ENCODE results near the gene PLAGL2. TPM values are rescaled to one million over a fixed set of nuclear protein-coding genes. Genes with fewer than 3 reads are reported as not detected.

PLAGL2 gene
- total and polyA plus RNA-seq, 3 experiments from 2014 or later: 4.4 to 121 (median 120) TPM

DNA sequence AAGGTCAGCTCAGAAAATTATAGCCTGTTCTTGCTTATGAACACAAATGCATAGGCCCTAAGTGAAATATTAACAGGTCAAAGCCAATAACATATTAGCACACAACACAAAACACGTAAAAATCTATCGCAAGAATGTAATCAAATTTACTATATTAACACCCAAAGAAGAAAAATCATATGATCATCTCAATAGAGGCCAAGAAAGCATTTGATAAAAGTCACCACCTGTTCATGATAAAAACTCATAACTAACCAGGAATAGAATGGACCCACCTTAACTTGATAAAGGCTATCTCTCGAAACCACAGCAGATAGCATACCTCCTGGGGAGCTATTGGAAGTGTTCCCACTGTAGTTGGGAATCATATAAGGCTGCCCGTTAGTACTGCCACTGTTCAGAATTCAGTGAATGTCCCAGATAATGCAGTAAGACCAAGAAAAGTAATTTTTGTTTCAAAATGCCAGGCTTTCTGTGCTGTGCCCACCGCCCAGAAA is 21.8 kb upstream of the PLAGL2 start:
- Mint-ChIP-seq H3K4me1 (peaks cover 26 to 32% (median 26%) of the 10 kb centered on the region in 3 donors), H3K27ac (peak overlapping the region in 4 of 8 donors; percentile 14 to 77 (median 72)), H3K9me3 (no peaks in the 10 kb centered on the region), H3K36me3 (peaks cover 0 to 76% (median 26%) of the 10 kb centered on the region in 3 donors), H3K27me3 (peaks cover 0 to 2% of the 10 kb centered on the region in 2 donors), H3K4me3 (no peak overlapping the region)
- Histone ChIP-seq H3K27ac (ENCODE audit: low read depth, low read length) (no peak overlapping the region), H3K4me1 (ENCODE audit: insufficient read depth, low read length) (peaks cover 17% of the 10 kb centered on the region), H3K36me3 (ENCODE audit: insufficient read depth, low read length) (peaks cover 24% of the 10 kb centered on the region), H3K4me3 (ENCODE audit: low read length) (no peak overlapping the region), H3K27me3 (ENCODE audit: insufficient read depth, low read length, poor library complexity, severe bottlenecking) (no peaks in the 10 kb centered on the region), H3K9me3 (ENCODE audit: low read length) (no peaks in the 10 kb centered on the region)
- CTCF ChIA-PET: no interaction called here
- POLR2A ChIA-PET: no interaction called here
- DNase-seq: no peak

DNA sequence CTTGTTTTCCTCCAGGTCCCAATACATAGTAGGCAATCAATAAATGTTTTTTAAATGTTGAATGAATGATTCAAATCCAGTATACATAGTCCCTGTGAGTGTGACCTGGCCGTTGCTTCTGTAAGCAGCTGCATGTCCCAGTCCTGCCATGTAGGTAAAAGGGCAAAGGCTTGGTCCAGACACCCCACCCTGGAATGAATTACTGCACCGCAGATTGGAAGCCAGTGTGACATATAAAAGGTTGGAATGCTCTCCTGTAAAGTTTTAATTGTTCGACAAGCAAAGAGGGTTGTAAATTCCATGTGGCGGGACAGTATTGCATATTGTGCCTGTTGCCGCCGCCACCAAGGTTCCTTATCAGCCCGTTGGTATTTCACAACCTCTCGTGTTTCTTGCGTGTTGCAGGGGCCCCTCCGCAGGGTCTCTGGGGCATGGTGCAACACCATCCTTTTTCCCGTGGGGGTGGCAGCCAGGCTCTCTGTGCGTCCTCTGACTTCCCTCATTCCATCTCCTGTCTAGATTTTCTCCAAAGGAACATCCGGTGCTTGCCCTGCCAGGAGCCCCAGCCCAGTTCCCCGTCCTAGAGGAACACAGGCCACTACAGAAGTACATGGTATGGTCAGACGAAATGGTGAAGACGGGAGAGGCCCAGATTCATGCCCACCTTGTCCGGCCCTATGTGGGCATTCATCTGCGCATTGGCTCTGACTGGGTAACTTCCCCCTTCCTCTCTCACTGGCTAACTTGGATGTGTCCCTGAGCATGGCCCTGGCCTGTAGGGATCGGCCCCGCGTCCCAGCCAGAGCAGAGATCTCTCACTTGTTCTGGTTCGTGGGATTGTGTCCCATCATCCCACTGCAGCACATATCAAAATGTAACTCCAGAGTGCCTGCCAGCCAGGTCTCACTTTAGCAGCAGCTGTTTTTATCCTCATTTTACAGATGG is 20.5 kb upstream of the PLAGL2 start:
- Histone ChIP-seq H3K4me1 (ENCODE audit: insufficient read depth, low read length) (peaks cover 17% of the 10 kb centered on the region), H3K27me3 (ENCODE audit: insufficient read depth, low read length, poor library complexity, severe bottlenecking) (no peaks in the 10 kb centered on the region), H3K36me3 (ENCODE audit: insufficient read depth, low read length) (peaks cover 17% of the 10 kb centered on the region), H3K27ac (ENCODE audit: low read depth, low read length) (no peak overlapping the region), H3K4me3 (ENCODE audit: low read length) (no peak overlapping the region), H3K9me3 (ENCODE audit: low read length) (no peaks in the 10 kb centered on the region)
- no peak for DNase-seq
- Mint-ChIP-seq H3K27me3 (peaks cover 0 to 2% of the 10 kb centered on the region in 2 donors), H3K27ac (peak overlapping the region in 2 of 8 donors; percentile 56 to 58), H3K9me3 (no peaks in the 10 kb centered on the region), H3K4me1 (peaks cover 19 to 25% (median 23%) of the 10 kb centered on the region in 3 donors), H3K36me3 (peaks cover 0 to 74% (median 25%) of the 10 kb centered on the region in 3 donors), H3K4me3 (no peak overlapping the region)
- CTCF ChIA-PET: no interaction called here
- POLR2A ChIA-PET: no interaction called here

DNA sequence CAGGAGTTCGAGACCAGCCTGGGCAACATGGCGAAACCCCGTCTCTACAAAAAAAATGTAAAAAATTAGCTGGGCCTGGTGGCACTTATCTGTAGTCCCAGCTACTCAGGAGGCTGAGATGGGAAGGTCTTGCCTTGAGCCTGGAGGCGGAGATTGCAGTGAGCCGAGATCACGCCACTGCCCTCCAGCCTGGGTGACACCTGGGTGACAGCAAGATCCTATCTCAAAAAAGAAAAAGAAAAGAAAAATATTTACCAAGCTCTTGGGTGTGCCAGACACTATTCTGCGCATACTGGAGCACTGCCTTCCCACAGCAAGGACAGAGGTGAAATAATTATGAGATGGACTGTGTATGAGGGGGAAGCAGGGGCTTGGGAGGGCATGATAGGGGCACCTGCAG is 19.8 kb upstream of the PLAGL2 start:
- H3K4me1 ChIP-seq (ENCODE audit: insufficient read depth, low read length): peaks cover 9% of the 10 kb centered on the region
- H3K36me3 Mint-ChIP-seq: peaks cover 0 to 75% (median 22%) of the 10 kb centered on the region in 3 donors
- POLR2A ChIA-PET: no interaction called here
- no peak overlapping the region for H3K4me3 ChIP-seq (ENCODE audit: low read length)
- DNase-seq: no peak
- H3K27ac Mint-ChIP-seq: no peak overlapping the region
- peaks cover 12 to 18% (median 16%) of the 10 kb centered on the region in 3 donors for H3K4me1 Mint-ChIP-seq
- CTCF ChIA-PET: no interaction called here
- H3K9me3 Mint-ChIP-seq: no peaks in the 10 kb centered on the region
- H3K9me3 ChIP-seq (ENCODE audit: low read length): no peaks in the 10 kb centered on the region
- H3K27me3 Mint-ChIP-seq: peaks cover 0 to 2% of the 10 kb centered on the region in 2 donors
- no peak overlapping the region for H3K4me3 Mint-ChIP-seq
- peaks cover 17% of the 10 kb centered on the region for H3K36me3 ChIP-seq (ENCODE audit: insufficient read depth, low read length)
- H3K27ac ChIP-seq (ENCODE audit: low read depth, low read length): no peak overlapping the region
- no peaks in the 10 kb centered on the region for H3K27me3 ChIP-seq (ENCODE audit: insufficient read depth, low read length, poor library complexity, severe bottlenecking)

DNA sequence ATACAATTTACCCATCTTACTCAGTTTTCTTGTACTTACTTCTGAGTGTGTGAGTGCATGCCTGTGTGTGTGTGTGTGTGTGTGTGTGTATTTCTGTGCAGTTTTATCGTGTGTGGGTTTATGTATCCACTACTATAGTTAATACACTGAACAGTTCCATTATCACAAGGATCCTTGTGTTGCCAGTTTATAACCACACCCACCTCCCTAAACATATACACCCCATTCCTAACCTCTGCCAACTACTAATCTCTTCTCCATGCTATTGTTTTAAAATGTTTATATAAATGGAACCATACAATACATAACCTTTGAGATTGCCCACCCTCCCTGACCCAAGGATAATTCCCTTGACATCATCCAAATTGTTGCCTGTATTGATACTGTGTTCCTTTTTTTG is 18.8 kb upstream of the PLAGL2 start:
- DNase-seq: no peak
- Histone ChIP-seq H3K4me3 (ENCODE audit: low read length) (no peak overlapping the region), H3K27ac (ENCODE audit: low read depth, low read length) (no peak overlapping the region), H3K36me3 (ENCODE audit: insufficient read depth, low read length) (peaks cover 17% of the 10 kb centered on the region), H3K9me3 (ENCODE audit: low read length) (no peaks in the 10 kb centered on the region), H3K27me3 (ENCODE audit: insufficient read depth, low read length, poor library complexity, severe bottlenecking) (no peaks in the 10 kb centered on the region), H3K4me1 (ENCODE audit: insufficient read depth, low read length) (peaks cover under 1% of the 10 kb centered on the region)
- ChIA-PET CTCF (no interaction called here), POLR2A (no interaction called here)
- Mint-ChIP-seq H3K4me1 (peaks cover 3 to 9% (median 7%) of the 10 kb centered on the region in 3 donors), H3K9me3 (no peaks in the 10 kb centered on the region), H3K27me3 (peaks cover 0 to 2% of the 10 kb centered on the region in 2 donors), H3K36me3 (peaks cover 0 to 75% (median 21%) of the 10 kb centered on the region in 3 donors), H3K4me3 (no peak overlapping the region), H3K27ac (peak overlapping the region in 4 of 8 donors; percentile 8 to 76 (median 26))

DNA sequence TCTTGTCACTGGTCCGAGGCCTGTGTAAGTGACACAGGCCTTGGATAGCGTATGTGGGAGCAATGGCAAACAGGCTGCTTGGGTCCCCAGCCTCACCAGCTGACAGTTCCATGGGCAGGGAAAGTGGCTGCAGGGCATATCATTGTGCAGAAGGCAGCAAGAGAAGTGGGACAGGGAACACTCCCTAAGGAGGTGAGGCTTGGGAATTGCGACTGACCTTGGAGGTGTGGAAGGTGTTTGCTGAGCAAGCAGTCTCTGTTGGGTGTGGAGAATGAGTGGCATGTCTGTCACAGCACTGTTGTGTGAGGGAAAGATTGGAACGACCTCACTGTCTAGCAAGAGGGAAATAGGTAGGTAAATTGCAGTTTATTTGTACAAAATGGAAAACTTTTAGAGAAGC is 16.9 kb upstream of the PLAGL2 start:
- CTCF ChIA-PET: interaction anchor here (1.0 kb wide), 1 partner anchor 12 kb away, joined by 3 read pairs; no protein-coding TSS in a partner anchor
- peak overlapping the region in 2 of 8 donors; percentile 14 to 32 for H3K27ac Mint-ChIP-seq
- no peaks in the 10 kb centered on the region for H3K27me3 ChIP-seq (ENCODE audit: insufficient read depth, low read length, poor library complexity, severe bottlenecking)

DNA sequence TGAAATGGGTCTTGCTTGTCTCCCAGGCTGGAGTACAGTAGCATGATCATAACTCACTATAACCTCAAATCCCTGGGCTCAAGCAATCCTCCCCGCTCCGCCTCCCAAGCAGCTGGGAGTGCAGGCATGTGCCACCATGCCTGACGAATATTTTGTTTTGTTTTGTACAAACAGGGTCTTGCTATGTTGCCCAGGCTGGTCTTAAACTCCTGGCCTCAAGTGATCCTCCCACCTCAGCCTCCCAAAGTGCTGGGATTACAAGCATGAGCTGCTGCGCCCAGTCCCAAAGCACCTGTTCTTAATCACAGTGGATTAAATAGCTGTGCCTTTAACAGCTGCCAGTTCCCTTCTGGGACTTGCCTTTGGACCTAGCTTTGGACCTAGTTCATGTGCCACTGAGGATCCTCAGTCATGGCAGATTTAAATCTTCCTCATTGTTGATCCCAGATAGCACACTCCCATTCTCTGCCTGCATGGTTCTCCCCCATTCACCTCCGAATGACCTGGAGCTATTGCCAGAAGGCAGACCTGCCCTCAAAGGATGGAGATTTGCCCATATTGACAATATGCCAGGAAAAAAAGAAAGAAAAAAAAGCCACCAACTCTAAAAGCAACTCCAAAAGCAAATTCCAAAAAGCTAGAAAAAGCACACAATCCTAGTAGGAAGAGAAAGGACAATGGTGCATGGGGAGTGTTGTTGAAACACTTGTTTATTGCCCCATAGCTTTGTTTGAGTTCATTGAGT is 10.8 kb upstream of the PLAGL2 start:
- H3K27ac ChIP-seq (ENCODE audit: low read depth, low read length): no peak overlapping the region
- POLR2A ChIA-PET: no interaction called here
- H3K9me3 ChIP-seq (ENCODE audit: low read length): no peaks in the 10 kb centered on the region
- Mint-ChIP-seq H3K27me3 (no peaks in the 10 kb centered on the region), H3K4me1 (peaks cover 0 to 10% (median 2%) of the 10 kb centered on the region in 3 donors), H3K9me3 (no peaks in the 10 kb centered on the region), H3K4me3 (no peak overlapping the region), H3K27ac (peak overlapping the region in 2 of 8 donors; percentile 14 to 81), H3K36me3 (peaks cover 3 to 89% (median 13%) of the 10 kb centered on the region in 3 donors)
- H3K4me3 ChIP-seq (ENCODE audit: low read length): no peak overlapping the region
- DNase-seq: no peak
- H3K36me3 ChIP-seq (ENCODE audit: insufficient read depth, low read length): peaks cover 27% of the 10 kb centered on the region
- H3K4me1 ChIP-seq (ENCODE audit: insufficient read depth, low read length): no peaks in the 10 kb centered on the region
- CTCF ChIA-PET: interaction anchor here (1.3 kb wide), 1 partner anchor 10 kb away, joined by 5 read pairs; no protein-coding TSS in a partner anchor
- no peaks in the 10 kb centered on the region for H3K27me3 ChIP-seq (ENCODE audit: insufficient read depth, low read length, poor library complexity, severe bottlenecking)

More for the DNA sequence above, 16.9 kb upstream of the PLAGL2 start:
- peaks cover 0 to 79% (median 18%) of the 10 kb centered on the region in 3 donors for H3K36me3 Mint-ChIP-seq
- H3K4me3 Mint-ChIP-seq: no peak overlapping the region
- Histone ChIP-seq H3K4me1 (ENCODE audit: insufficient read depth, low read length) (no peaks in the 10 kb centered on the region), H3K9me3 (ENCODE audit: low read length) (no peaks in the 10 kb centered on the region), H3K36me3 (ENCODE audit: insufficient read depth, low read length) (peaks cover 9% of the 10 kb centered on the region), H3K27ac (ENCODE audit: low read depth, low read length) (no peak overlapping the region), H3K4me3 (ENCODE audit: low read length) (no peak overlapping the region)
- DNase-seq: no peak
- H3K27me3 Mint-ChIP-seq: peaks cover 0 to 2% of the 10 kb centered on the region in 2 donors
- H3K9me3 Mint-ChIP-seq: no peaks in the 10 kb centered on the region
- H3K4me1 Mint-ChIP-seq: peaks cover 0 to 6% (median 2%) of the 10 kb centered on the region in 3 donors
- POLR2A ChIA-PET: no interaction called here

DNA sequence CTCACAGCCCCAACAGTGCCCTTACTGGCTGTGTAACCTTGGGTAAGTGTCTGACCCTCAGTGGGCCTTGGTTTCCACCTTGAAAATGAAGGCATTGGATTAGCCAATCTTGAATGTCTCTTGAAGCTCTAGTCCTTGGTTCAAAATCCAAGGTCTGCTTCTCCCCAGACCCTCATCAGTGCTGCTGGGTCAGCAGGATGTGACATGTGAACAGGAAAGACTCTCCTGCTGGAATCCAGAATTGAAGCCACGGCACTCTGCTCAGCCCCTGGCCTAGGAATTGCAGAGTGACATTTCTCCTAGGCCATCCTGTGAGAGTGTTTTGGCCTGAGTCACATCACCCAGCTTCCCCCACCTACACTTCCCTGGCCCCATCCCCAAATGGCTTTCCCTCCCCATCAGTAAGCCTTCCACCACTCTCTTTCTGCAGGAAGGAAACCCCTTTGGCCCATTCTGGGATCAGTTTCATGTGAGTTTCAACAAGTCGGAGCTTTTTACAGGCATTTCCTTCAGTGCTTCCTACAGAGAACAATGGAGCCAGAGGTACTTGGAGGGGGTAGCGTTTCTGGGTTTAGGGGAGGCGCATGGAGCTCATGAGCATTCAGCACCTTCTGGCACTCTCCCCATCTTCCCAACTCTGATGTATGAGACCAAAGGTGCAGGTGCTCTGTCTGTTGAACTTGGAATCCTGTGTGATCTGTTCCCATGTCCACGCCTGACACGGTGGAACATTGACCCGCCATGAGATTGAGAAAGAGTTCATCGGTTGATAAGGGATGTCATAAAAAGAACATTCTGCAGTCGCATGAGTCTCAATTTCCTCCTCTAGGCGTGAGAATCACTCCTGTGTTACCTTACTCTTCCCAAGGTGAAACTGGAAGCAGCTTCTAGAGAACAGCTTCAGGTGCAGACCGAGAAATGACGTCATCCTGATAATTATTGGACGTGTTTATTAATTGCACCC is 8.9 kb upstream of the PLAGL2 start:
- ChIA-PET CTCF (no interaction called here), POLR2A (no interaction called here)
- peaks cover 7 to 85% (median 16%) of the 10 kb centered on the region in 3 donors for H3K36me3 Mint-ChIP-seq
- peak overlapping the region in 1 of 8 donors; percentile 57 for H3K27ac Mint-ChIP-seq
- H3K4me3 Mint-ChIP-seq: no peak overlapping the region
- Histone ChIP-seq H3K4me1 (ENCODE audit: insufficient read depth, low read length) (no peaks in the 10 kb centered on the region), H3K27ac (ENCODE audit: low read depth, low read length) (no peak overlapping the region), H3K36me3 (ENCODE audit: insufficient read depth, low read length) (peaks cover 31% of the 10 kb centered on the region), H3K9me3 (ENCODE audit: low read length) (no peaks in the 10 kb centered on the region), H3K27me3 (ENCODE audit: insufficient read depth, low read length, poor library complexity, severe bottlenecking) (no peaks in the 10 kb centered on the region), H3K4me3 (ENCODE audit: low read length) (no peak overlapping the region)
- H3K27me3 Mint-ChIP-seq: no peaks in the 10 kb centered on the region
- H3K4me1 Mint-ChIP-seq: peaks cover 6 to 17% (median 9%) of the 10 kb centered on the region in 3 donors
- no peak for DNase-seq
- no peaks in the 10 kb centered on the region for H3K9me3 Mint-ChIP-seq

Measured in CD8-positive, alpha-beta memory T cell (primary cell).